Measurements from ENCODE around the gene CCDC43. TPM values are rescaled to one million over a fixed set of nuclear protein-coding genes. Genes with fewer than 3 reads are reported as not detected.
"Not testable (repeated sequence)": the region's sequence is repeated elsewhere in the genome, so short reads cannot be mapped to it uniquely, and the experiment has no call there.

Gene CCDC43
- total and polyA plus RNA-seq, 2 of the 8 experiments (the other 6 are each of a cell fraction or from before 2014, with no cell fraction given) = 4.9 to 38.1 TPM

- POLR2A ChIA-PET (ENCODE audit: partially characterized antibody) = interaction anchor here (1.5 to 3.7 kb wide), 2 partner anchors 8 to 18 kb away, joined by 6 to 13 read pairs; partner anchors contain the start of gene DBF4B
- FAIRE-seq = not testable (repeated sequence)
- CTCF ChIA-PET (ENCODE audit: partially characterized antibody) = interaction anchor here (0.8 to 2.9 kb wide), 13 partner anchors 8 to 575 kb away, joined by 3 to 18 read pairs (median 4); partner anchors contain the start of gene DBF4B
Measured at GRCh38 chr17:44690746-44691306, 1.2 kb upstream of the CCDC43 start.

More at GRCh38 chr17:44690746-44691306, 1.2 kb upstream of the CCDC43 start:
- H2BK12ac ChIP-seq (ENCODE audit: low read depth, low read length); H4K20me1 ChIP-seq (replicated peaks in 1 of 2; ENCODE audit: control insufficient read depth in 1 of 2, insufficient read depth in 2 of 2, low read length in 2 of 2); H3K18ac ChIP-seq (ENCODE audit: extremely low read depth, low read length); H3K14ac ChIP-seq (ENCODE audit: insufficient read length); H2AFZ ChIP-seq (ENCODE audit: low read length); H3K79me1 ChIP-seq (ENCODE audit: low read depth, low read length); H2BK15ac ChIP-seq (ENCODE audit: low read length); H2BK120ac ChIP-seq (replicated peaks; ENCODE audit: low read depth, low read length); H3K36me3 ChIP-seq (ENCODE audit: control insufficient read depth in 2 of 4, insufficient read depth in 4 of 4, low read length in 3 of 4); H3K23ac ChIP-seq (ENCODE audit: insufficient read length); H4K8ac ChIP-seq (ENCODE audit: extremely low read depth, insufficient read depth, low read length); H3K27ac ChIP-seq (ENCODE audit: low read depth, low read length); H2AK5ac ChIP-seq (ENCODE audit: low read depth, low read length); H4K91ac ChIP-seq (replicated peaks; ENCODE audit: insufficient read length, low read length); H3K9me3 ChIP-seq (ENCODE audit: insufficient read depth in 2 of 2, low read depth in 1 of 2, low read length in 1 of 2); H4K5ac ChIP-seq (ENCODE audit: insufficient read length, low read depth, low read length); DNase-seq (ENCODE audit: low read depth in 1 of 2, low spot score in 2 of 2); H3K4ac ChIP-seq (replicated peaks; ENCODE audit: insufficient read length, low read depth, low read length); H2BK20ac ChIP-seq (ENCODE audit: low read length); H3K9ac ChIP-seq (replicated peaks in 1 of 4; ENCODE audit: extremely low read depth in 1 of 4, low read depth in 3 of 4, low read length in 3 of 4); H3K4me1 ChIP-seq (replicated peaks in 1 of 4; ENCODE audit: control insufficient read depth in 3 of 4, insufficient read depth in 4 of 4, low read length in 3 of 4); H3K4me3 ChIP-seq (ENCODE audit: extremely low read depth in 1 of 4, insufficient read depth in 2 of 4, low read depth in 3 of 4, low read length in 4 of 4); H3K56ac ChIP-seq (replicated peaks; ENCODE audit: insufficient read length, low read depth, low read length); H3K23me2 ChIP-seq (ENCODE audit: low read depth, low read length); H3K27me3 ChIP-seq (replicated peaks in 1 of 4; ENCODE audit: control insufficient read depth in 3 of 4, extremely low read depth in 1 of 4, insufficient read depth in 3 of 4, low read length in 3 of 4); H2BK5ac ChIP-seq (ENCODE audit: low read depth, low read length): not testable (repeated sequence)
- 83% methylated on average over 21 of the region's 21 CpGs; no CpG with 5 or more reads in 1 of the 2 experiments for WGBS, 2 experiments (ENCODE audit: extremely low coverage in 1 of 2, insufficient coverage in 1 of 2, insufficient read length in 1 of 2, insufficient replicate concordance in 2 of 2, low coverage in 1 of 2, low lambda C conversion rate in 2 of 2, missing lambda C conversion rate in 1 of 2)
- Histone ChIP-seq H3K4me2 (ENCODE audit: insufficient read depth in 1 of 2, low read depth in 2 of 2, low read length in 2 of 2) (peak overlapping the region in 1 of 2 experiments; percentile 84; a peak in 1 of 4 replicates), H3K79me2 (ENCODE audit: control insufficient read depth in 1 of 2, insufficient read depth in 2 of 2, low read length in 2 of 2) (peaks cover 0 to 21% of the 10 kb centered on the region in 2 experiments; a peak in 2 of 4 replicates)
- TF ChIP-seq TAF1 (IDR thresholded peaks at IDR 0.05; ENCODE audit: low read depth, low read length) = 0 out of 2 replicates have a peak, but pooled peaks have one; percentile 17
- peak in 2 of 3 experiments; percentile 15 to 32; a peak in 3 of 4 replicates for TF ChIP-seq CTCF (IDR thresholded peaks at IDR 0.05; ENCODE audit: control extremely low read depth in 1 of 3, insufficient read depth in 1 of 3, low read depth in 1 of 3, low read length in 3 of 3)
- 0 out of 2 replicates have a peak, but pooled peaks have one; percentile 22 for TF ChIP-seq CREB1 (IDR thresholded peaks at IDR 0.05)
- 0 out of 4 replicates have a peak, but pooled peaks of 1 of the 2 experiments have one; percentile 2 for TF ChIP-seq RAD21 (IDR thresholded peaks at IDR 0.05 in 1 of 2, conservative IDR thresholded peaks at IDR 0.05 in 1 of 2; ENCODE audit: low read depth in 2 of 2, low read length in 2 of 2)
